DMS 273 treated with DMSO at 0.1 percent for 48 hours (cell line): Measurements from ENCODE around the gene APBA1.
"Not testable (repeated sequence)": the region's sequence is repeated elsewhere in the genome, so short reads cannot be mapped to it uniquely, and the experiment has no call there.

Experiments
- DNase-seq: peaks from one replicate; lab custom pipeline; 2025; lab: John Stamatoyannopoulos, UW

APBA1 gene

GRCh38 chr9:69605406-69605805, 66.8 kb downstream of the APBA1 start:
- no peak for DNase-seq

GRCh38 chr9:69604568-69605219, 67.5 kb downstream of the APBA1 start:
- DNase-seq, result no peak

GRCh38 chr9:69603656-69604055, 68.5 kb downstream of the APBA1 start:
- no peak for DNase-seq

GRCh38 chr9:69602773-69603172, 69.4 kb downstream of the APBA1 start:
- no peak for DNase-seq

GRCh38 chr9:69601698-69602097, 70.5 kb downstream of the APBA1 start:
- no peak for DNase-seq

GRCh38 chr9:69600314-69601047, 71.7 kb downstream of the APBA1 start:
- DNase-seq, result no peak

GRCh38 chr9:69599232-69599971, 72.8 kb downstream of the APBA1 start:
- no peak for DNase-seq

- not testable (repeated sequence) for DNase-seq
Measured at GRCh38 chr9:69596906-69597305, 75.3 kb downstream of the APBA1 start.

- DNase-seq, result no peak
Measured at GRCh38 chr9:69594180-69594579, 78.0 kb downstream of the APBA1 start.

- DNase-seq, result no peak
Measured at GRCh38 chr9:69593756-69594155, 78.4 kb downstream of the APBA1 start.

- no peak for DNase-seq
Measured at GRCh38 chr9:69593301-69593700, 78.9 kb downstream of the APBA1 start.

GRCh38 chr9:69590266-69590665, 81.9 kb downstream of the APBA1 start:
- DNase-seq, result no peak

- no peak for DNase-seq
Measured at GRCh38 chr9:69589156-69589555, 83.0 kb downstream of the APBA1 start.

GRCh38 chr9:69585571-69585970, 86.6 kb downstream of the APBA1 start:
- no peak for DNase-seq

GRCh38 chr9:69584759-69585158, 87.4 kb downstream of the APBA1 start:
- DNase-seq, result no peak

GRCh38 chr9:69583645-69584234, 88.4 kb downstream of the APBA1 start:
- no peak for DNase-seq

GRCh38 chr9:69582544-69583297, 89.5 kb downstream of the APBA1 start:
- no peak for DNase-seq

- no peak for DNase-seq
Measured at GRCh38 chr9:69582018-69582417, 90.2 kb downstream of the APBA1 start.

- no peak for DNase-seq
Measured at GRCh38 chr9:69580582-69581214, 91.5 kb downstream of the APBA1 start.

GRCh38 chr9:69579760-69580581, 92.2 kb downstream of the APBA1 start:
- no peak for DNase-seq
